Ishikawa (cell line): ENCODE measurements around the gene CHAF1B.

Experiments used
- CREB1 ChIP-seq: IDR thresholded peaks from 2 replicates; pipeline ENCODE4 v1.6.1; 2012; ENCODE audit warnings: low read depth
- EGR1 ChIP-seq: IDR thresholded peaks from 2 replicates; pipeline ENCODE4 v1.6.1; 2012
- EP300 ChIP-seq: IDR thresholded peaks from 2 replicates; pipeline ENCODE4 v1.6.1; 2012; ENCODE audit warnings: borderline replicate concordance
- FOXM1 ChIP-seq: IDR thresholded peaks from 2 replicates; pipeline ENCODE4 v1.6.1; 2012; ENCODE audit warnings: low read depth, borderline replicate concordance
- NFIC ChIP-seq: IDR thresholded peaks from 2 replicates; pipeline ENCODE4 v1.6.1; 2012
- RAD21 ChIP-seq: IDR thresholded peaks from 2 replicates; pipeline ENCODE4 v1.6.1; 2012; ENCODE audit warnings: low read depth
- TAF1 ChIP-seq: IDR thresholded peaks from 2 replicates; pipeline ENCODE4 v1.6.1; 2012; ENCODE audit warnings: low read depth, mild to moderate bottlenecking
- TEAD4 ChIP-seq: IDR thresholded peaks from 2 replicates; pipeline ENCODE4 v1.6.1; 2012
- YY1 ChIP-seq: IDR thresholded peaks from 2 replicates; pipeline ENCODE4 v1.6.1; 2012; ENCODE audit warnings: low read depth
- ZBTB7A ChIP-seq: IDR thresholded peaks from 2 replicates; pipeline ENCODE4 v1.6.1; 2012; ENCODE audit warnings: low read depth
- TF ChIP-seq, protein P1 (sequence below): IDR thresholded peaks from 2 replicates; pipeline ENCODE4 v1.6.1; 2012
- TF ChIP-seq, protein P2 (sequence below): IDR thresholded peaks from 2 replicates; pipeline ENCODE4 v1.6.1; 2012; ENCODE audit warnings: low read depth, mild to moderate bottlenecking
- TF ChIP-seq, protein P3 (sequence below): IDR thresholded peaks from 2 replicates; pipeline ENCODE4 v1.6.1; 2012

DNA sequence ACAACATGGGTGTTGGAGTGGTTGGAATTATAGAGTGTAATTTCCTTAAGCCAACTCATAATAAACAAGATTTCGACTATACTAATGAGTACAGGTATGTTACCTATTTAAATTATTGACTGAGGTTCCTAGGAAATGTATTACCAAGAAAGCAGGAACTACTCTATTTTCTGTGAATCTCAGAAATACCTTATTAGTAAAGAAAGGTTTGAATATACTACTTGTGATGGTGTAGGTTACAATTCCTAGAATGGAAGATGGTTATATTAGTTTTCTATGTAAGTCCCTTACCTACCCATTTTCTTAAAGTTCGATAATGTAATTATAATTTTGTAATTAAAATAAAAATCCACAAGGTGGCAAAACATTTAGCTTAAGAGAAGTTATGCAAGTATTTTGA is 35.9 kb upstream of the CHAF1B start:
- TF ChIP-seq, protein P1, sequence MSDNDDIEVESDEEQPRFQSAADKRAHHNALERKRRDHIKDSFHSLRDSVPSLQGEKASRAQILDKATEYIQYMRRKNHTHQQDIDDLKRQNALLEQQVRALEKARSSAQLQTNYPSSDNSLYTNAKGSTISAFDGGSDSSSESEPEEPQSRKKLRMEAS = no peak
- TF ChIP-seq TAF1 (no peak), EP300 (no peak), TEAD4 (no peak), CREB1 (no peak), ZBTB7A (no peak), FOXM1 (no peak), EGR1 (no peak), RAD21 (no peak), YY1 (no peak), NFIC (no peak)
- TF ChIP-seq, protein P2, sequence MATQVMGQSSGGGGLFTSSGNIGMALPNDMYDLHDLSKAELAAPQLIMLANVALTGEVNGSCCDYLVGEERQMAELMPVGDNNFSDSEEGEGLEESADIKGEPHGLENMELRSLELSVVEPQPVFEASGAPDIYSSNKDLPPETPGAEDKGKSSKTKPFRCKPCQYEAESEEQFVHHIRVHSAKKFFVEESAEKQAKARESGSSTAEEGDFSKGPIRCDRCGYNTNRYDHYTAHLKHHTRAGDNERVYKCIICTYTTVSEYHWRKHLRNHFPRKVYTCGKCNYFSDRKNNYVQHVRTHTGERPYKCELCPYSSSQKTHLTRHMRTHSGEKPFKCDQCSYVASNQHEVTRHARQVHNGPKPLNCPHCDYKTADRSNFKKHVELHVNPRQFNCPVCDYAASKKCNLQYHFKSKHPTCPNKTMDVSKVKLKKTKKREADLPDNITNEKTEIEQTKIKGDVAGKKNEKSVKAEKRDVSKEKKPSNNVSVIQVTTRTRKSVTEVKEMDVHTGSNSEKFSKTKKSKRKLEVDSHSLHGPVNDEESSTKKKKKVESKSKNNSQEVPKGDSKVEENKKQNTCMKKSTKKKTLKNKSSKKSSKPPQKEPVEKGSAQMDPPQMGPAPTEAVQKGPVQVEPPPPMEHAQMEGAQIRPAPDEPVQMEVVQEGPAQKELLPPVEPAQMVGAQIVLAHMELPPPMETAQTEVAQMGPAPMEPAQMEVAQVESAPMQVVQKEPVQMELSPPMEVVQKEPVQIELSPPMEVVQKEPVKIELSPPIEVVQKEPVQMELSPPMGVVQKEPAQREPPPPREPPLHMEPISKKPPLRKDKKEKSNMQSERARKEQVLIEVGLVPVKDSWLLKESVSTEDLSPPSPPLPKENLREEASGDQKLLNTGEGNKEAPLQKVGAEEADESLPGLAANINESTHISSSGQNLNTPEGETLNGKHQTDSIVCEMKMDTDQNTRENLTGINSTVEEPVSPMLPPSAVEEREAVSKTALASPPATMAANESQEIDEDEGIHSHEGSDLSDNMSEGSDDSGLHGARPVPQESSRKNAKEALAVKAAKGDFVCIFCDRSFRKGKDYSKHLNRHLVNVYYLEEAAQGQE = no peak
- TF ChIP-seq, protein P3, sequence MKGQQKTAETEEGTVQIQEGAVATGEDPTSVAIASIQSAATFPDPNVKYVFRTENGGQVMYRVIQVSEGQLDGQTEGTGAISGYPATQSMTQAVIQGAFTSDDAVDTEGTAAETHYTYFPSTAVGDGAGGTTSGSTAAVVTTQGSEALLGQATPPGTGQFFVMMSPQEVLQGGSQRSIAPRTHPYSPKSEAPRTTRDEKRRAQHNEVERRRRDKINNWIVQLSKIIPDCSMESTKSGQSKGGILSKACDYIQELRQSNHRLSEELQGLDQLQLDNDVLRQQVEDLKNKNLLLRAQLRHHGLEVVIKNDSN = no peak
